GM12878 (cell line): ENCODE measurements around the gene ICOSLG.
"Not testable (repeated sequence)": the region's sequence is repeated elsewhere in the genome, so short reads cannot be mapped to it uniquely, and the experiment has no call there.

Source experiments
- ELK1 ChIP-seq: IDR thresholded peaks from 2 replicates; pipeline ENCODE4 v1.6.1; 2012; ENCODE audit warnings: low read depth, low read length, improper control_type of control experiment
- HDGF ChIP-seq: fragments of 450-650 bp; IDR thresholded peaks from 2 replicates; pipeline ENCODE4 v1.6.1; 2016; ENCODE audit warnings: antibody characterized with exemption
- NR2F1 ChIP-seq: fragments of 450-650 bp; conservative IDR thresholded peaks from 2 replicates; pipeline ENCODE4 v1.6.1; 2017; ENCODE audit warnings: mild to moderate bottlenecking
- PAX8 ChIP-seq: fragments of 450-650 bp; IDR thresholded peaks from 2 replicates; pipeline ENCODE4 v1.6.1; 2017; ENCODE audit warnings: mild to moderate bottlenecking, moderate library complexity
- POLR2AphosphoS5 ChIP-seq: IDR thresholded peaks from 2 replicates; pipeline ENCODE4 v1.6.1; 2011; ENCODE audit warnings: mild to moderate bottlenecking, low read length, inconsistent platforms
- SMC3 ChIP-seq: IDR thresholded peaks from 2 replicates; pipeline ENCODE4 v1.6.1; 2011; ENCODE audit warnings: low read length, improper control_type of control experiment, borderline replicate concordance
- ZNF274 ChIP-seq: IDR thresholded peaks from one replicate; pipeline ENCODE4 v1.8.0; 2011; ENCODE audit not compliant: insufficient read length, insufficient read depth
- TF ChIP-seq, protein P1 (sequence below), 3 experiments: IDR thresholded peaks in 2 of 3; conservative IDR thresholded peaks in 1 of 3; 2 replicates each; pipeline ENCODE4 v1.5.1; 2011; ENCODE audit warnings: low read depth in 3 of 3, low read length in 3 of 3, mild to moderate bottlenecking in 3 of 3, control low read depth in 2 of 3, moderate library complexity in 2 of 3, inconsistent platforms in 1 of 3, mixed read lengths in 1 of 3; ENCODE audit not compliant: control insufficient read depth in 2 of 3, insufficient read depth in 1 of 3; ENCODE audit errors: extremely low read depth in 1 of 3

DNA sequence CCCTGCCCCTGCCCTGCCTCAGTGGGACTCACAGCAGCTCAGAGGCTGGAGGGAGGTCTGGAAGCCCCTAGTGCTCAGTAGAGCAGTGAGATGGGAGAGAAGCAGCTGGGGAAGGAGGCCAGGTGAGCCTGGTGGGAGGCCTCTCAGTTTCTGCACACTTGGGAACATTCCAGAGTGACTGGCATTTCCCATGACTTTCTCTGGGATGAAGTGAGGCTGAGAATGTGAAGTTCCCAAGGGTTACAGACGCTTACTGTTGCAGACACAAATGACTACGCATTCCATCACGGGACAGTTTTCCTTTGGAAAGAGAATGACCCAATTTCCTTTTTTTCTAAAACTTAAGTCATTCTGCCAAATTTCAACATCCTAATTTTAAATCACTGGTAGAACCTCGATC lies 59.2 kb downstream of the ICOSLG start:
- TF ChIP-seq ELK1, POLR2AphosphoS5, PAX8, SMC3, ZNF274, HDGF, NR2F1: not testable (repeated sequence)
- TF ChIP-seq, protein P1, sequence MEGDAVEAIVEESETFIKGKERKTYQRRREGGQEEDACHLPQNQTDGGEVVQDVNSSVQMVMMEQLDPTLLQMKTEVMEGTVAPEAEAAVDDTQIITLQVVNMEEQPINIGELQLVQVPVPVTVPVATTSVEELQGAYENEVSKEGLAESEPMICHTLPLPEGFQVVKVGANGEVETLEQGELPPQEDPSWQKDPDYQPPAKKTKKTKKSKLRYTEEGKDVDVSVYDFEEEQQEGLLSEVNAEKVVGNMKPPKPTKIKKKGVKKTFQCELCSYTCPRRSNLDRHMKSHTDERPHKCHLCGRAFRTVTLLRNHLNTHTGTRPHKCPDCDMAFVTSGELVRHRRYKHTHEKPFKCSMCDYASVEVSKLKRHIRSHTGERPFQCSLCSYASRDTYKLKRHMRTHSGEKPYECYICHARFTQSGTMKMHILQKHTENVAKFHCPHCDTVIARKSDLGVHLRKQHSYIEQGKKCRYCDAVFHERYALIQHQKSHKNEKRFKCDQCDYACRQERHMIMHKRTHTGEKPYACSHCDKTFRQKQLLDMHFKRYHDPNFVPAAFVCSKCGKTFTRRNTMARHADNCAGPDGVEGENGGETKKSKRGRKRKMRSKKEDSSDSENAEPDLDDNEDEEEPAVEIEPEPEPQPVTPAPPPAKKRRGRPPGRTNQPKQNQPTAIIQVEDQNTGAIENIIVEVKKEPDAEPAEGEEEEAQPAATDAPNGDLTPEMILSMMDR (IDR thresholded peaks at IDR 0.05 in 2 of 3, conservative IDR thresholded peaks at IDR 0.05 in 1 of 3; ENCODE audit: control insufficient read depth in 2 of 3, extremely low read depth in 1 of 3, insufficient read depth in 1 of 3, low read depth in 3 of 3, low read length in 3 of 3) = not testable (repeated sequence)
